ENCODE measurements around the gene RIMBP2.

- TF ChIP-seq CTCF (conservative IDR thresholded peaks at IDR 0.05 in 1 of 2, IDR thresholded peaks at IDR 0.05 in 1 of 2; ENCODE audit: low read depth in 1 of 2, low read length in 2 of 2): no peak
- TF ChIP-seq EZH2 (IDR thresholded peaks at IDR 0.05; ENCODE audit: low read length, missing control alignments): no peak
Observed at GRCh38 chr12:130611026-130611905, 104.8 kb downstream of the RIMBP2 start.

All from fibroblast of lung (primary cell).